GM18519 (cell line): ENCODE results near the gene RNF151.

Experiments
- ATAC-seq: cut with Tn5 transposase; IDR thresholded peaks from one replicate; pipeline ENCODE4 v1.9.1; 2021; ENCODE audit warnings: mild to moderate bottlenecking, moderate library complexity; ENCODE audit not compliant: unreplicated experiment, low FRiP score

The RNF151 gene

DNA sequence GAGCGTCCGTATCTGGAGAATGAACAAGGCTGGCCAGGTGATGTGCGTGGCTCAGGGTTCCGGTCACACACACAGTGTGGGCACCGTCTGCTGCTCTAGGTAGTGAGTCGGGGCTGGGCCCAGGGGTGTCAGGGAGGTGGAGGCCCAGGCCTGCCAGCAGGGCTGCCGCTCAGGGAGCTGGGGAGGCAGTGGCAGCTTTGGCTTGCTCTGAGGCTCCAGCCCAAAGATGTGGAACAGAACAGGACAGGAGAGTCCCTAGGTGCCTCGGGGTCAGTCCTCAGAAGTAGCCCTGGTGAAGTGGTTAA is 9.5 kb downstream of the RNF151 start:
- no peak for ATAC-seq

DNA sequence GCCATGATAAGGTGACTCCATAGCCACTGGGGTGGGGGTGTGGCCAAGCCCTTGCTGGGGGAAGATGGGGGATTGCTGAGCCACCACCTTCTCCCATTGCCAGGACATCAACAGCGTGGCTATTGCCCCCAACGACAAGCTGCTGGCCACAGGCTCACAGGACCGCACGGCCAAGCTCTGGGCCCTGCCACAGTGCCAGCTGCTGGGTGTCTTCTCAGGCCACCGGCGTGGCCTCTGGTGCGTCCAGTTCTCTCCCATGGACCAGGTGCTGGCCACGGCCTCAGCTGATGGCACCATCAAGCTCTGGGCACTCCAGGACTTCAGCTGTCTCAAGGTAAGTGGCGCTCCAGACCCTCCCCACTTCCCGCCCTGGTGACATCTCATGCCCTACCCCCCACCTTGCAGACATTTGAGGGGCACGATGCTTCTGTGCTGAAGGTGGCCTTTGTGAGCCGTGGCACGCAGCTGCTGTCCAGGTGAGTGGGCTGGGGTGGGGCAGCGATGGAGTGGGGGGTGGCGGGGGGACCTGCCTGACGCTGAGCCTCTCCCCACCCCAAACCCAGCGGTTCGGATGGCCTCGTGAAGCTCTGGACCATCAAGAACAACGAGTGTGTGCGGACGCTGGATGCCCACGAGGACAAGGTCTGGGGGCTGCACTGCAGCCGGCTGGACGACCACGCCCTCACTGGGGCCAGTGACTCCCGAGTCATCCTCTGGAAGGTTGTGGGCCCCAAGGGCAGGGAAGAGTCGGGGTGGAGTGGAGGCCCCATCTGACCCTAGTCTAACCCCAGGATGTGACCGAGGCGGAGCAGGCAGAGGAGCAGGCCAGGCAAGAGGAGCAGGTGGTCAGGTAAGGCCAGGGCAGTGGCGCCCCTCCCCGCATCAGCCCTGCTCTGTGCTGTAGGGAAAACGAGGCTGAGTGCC is 10.6 kb downstream of the RNF151 start:
- ATAC-seq: no peak

DNA sequence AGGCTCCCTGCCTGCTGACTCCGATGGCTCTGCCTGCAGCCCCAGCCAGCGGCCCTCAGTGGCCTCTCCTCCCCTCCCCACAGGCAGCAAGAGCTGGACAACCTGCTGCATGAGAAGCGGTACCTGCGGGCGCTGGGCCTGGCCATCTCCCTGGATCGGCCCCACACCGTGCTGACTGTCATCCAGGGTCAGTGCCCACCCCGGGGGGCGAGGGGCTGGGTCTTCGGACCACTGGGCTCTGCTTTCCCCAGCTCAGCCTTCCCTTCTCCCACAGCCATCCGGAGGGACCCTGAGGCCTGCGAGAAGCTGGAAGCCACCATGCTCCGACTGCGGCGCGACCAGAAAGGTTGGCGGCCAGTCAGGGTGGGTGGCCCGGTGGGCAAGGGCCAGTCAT is 11.2 kb downstream of the RNF151 start:
- ATAC-seq: no peak

DNA sequence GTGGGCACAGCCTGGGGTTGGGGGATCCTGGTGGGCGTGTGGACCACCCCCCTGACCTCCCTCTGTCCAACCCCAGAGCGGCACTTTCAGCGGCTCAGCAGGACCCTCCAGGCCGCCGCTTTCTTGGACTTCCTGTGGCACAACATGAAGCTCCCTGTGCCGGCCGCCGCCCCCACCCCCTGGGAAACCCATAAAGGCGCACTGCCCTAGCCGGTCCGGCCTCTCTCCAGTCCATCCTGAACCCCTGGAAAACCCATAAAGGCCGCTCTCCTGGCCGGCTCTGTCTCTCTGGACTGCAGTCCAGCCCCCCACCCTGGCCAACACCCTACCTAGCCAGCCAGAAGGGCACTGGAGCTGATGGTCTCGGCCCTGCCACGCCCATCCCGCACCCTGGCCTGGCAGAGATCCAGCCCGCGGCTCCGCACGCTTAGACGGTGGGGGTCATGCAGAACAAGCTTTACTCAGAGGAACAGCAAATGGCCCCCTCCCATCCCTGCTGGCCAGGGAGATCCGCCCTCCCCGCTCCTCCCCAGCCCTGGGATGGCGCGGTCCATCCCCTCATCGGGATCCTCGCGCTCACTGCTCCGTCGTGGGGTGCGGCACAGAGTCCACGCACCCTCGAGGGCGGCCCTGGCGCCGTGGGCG is 11.9 kb downstream of the RNF151 start:
- no peak for ATAC-seq

DNA sequence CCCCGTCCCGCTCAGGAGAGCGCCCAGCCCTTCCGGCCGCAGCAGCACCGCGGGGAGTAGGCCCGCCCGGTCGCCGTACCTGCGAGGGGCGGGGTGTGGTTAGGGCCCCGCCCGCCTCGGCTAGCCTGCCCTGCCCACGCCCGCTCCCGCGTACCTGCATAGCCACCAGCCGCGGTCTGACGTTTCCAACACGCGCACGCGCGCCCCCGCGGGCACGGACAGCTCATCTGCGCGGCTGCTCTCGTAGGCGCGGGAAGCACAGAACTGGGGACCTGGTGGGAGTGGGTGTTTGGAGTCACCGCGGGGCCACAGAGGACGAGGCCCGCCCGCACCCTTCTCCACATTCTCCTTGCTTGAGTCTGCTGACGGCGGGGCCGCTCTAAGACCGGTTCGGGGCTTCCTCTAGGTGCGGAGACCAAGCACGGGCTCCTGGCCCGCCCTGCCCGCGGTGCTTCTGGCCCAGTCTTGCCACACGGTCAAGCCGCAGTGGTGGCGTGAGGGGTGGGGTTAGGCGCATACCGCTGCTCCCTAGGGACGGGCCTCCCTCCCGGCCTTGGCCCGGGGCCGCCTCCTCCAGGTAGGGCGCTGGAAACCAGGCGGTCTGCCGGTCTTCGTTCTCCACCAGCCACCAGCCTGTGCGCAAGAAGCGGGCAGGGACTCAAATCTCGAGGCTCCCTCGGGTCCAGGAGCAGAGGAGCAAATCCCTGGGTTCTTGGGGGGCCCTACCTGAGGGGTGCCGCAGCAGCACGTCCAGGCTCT is 12.8 kb downstream of the RNF151 start:
- no peak for ATAC-seq

DNA sequence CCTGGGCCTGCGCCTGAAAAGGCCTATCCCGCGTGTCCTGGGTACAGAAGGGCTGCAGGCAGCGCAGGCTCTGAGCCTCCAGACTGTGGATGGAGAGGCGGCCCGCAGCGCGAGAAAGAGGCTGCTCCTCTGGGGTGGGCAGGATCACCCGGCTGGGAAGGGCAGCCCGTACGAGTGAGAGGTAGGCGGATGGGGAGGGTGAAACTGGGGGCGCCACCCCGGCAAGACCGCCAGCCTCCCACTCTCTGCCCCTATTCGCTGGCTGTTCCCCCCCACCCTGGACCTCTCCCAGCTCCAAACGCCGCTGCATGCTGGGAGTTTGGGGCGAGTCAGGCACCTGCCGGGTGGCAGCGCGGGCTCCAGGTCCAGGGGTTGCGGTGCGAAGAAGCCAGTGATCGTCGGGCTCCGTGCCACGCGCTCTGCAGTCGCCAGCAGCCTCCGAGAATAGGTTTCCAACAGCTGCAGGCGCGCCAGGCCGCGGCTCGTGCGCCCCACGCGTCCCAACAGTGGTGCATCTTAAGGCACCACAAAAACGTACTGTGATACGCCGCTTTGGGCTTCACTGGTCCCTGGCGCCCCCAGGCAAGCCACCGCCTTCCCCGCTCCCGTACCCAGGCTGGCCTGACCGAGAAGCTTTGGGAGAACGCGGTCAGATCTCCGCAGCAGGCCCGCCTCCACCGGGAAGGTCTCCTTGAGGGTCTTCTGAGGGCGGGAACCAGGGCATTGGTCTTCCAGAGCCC is 13.5 kb downstream of the RNF151 start:
- no peak for ATAC-seq

DNA sequence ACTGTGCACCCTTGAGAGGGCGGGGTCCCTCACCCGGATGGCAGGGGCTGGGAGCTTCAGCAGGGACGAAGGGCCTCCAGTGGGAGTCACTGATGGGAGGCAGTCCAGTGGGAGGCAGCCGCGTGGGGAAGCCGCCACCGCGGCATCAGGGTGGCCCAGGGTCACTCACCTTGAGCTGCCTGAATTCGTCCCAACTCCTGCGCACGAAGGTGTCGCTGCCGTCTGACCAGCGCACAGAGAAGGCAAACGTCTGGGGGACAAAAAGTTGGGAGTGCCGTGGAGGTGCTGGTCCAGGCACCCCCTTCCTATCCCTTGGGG is 14.1 kb downstream of the RNF151 start:
- ATAC-seq: no peak

DNA sequence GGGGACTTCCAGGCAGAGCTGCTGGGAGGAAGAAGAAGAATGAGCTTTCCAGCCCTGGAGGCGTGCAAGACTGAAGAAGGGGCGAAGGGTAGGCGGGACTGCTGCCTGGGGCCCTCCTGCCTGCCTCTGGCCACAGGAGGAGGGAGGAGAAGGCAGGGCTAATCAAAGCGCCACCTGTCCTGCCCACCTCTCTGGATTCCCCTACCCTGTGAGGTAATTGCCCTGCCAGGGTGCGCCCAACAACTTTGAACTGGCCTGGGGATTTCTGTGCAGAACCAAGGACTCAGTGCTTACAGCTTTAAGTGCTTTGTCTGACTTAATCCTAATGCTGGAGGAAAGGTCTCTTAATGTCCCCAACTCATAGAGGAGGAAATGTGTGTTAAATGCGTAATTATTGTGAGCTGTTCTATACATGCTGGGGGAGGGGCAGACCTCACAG is 14.8 kb downstream of the RNF151 start, which contains the start of gene NOXO1:
Gene NOXO1, minus strand, starts transcription at position 72 of the 439 bp plus-strand sequence. CDS start 290 bp downstream, outside the sequence.
- no peak for ATAC-seq

DNA sequence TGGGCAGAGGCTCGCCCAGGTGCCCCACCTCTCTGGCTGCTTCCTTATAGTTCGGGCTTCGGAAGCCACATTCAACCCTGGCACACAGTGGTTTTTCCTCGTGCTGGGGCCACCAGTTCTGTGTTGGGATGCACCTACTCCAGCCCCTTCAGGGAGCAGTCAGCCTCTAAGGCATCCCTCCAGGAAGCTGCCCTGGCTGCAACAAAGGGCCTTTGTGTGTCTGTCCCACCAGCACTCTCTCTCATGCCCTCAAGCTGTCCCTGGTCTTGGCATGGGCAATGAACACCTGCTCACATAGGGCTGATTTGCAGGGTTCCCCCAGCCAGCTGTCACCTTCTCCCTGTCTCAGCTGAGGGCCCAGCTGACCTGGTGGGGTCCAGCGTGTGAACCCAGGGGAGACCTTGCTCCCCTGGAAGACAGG is 15.4 kb downstream of the RNF151 start:
- no peak for ATAC-seq

DNA sequence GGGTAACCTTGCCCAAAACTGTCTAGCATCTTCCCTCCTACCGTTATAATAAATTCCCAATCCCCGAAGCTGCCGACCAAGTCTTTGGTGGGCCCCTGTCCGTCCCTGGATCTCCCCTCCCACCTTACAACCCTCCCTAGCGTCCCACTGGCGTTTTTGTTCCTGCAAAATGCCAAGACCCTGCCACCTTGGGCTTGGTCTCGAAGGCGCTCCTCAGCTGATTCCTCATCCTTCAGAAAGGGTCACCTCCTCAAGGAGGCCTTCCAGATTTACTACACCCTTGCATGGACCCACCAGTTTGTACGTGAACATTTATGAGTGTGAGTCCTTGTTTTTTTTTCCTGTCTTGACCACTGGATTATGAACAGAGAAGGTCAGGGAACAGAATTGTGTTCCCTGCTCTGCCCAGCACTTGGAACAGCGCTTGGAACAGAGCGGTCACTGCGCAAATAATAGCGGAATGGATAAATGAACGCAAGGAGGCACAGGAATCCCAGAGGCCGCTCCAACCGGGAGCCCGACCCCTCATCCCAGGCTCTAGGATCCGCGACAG is 16.4 kb downstream of the RNF151 start:
- ATAC-seq: no peak

DNA sequence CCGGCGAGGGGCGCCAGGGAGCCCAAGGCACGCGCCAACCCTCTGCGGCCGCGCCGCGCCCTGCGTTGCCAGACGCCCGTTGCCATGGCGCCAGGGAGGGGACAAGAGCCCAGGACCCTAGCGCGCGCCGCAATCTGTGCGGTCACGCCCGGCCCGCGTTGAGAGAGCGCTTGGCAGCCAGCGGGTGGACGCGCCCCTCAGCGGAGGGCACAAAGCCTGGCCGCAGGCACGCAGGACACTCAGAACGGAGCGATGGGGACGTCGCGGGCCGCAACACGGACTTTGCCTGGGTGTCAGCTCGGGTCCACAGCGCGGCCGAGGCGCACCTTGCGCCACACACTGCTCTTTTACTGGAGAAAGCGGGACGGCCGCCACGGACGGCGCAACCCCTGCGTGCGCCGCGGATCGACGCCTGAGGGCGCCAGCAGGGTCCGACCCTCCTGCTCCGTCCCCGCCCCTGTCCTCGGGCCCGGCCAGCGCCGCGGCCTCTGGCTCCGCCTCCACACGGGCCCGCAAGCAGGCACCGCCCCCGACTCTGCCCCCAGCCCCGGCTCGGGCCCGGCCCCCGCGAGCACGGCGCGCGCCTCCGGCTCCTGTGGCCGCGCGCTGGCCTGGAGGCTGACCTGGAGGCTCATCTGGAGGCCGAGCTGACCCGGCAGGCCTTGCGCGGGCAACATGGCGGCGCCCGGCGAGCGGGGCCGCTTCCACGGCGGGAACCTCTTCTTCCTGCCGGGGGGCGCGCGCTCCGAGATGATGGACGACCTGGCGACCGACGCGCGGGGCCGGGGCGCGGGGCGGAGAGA is 17.1 kb downstream of the RNF151 start, which contains the start of gene GFER:
Gene GFER, plus strand, starts transcription at position 650 of the 803 bp plus-strand sequence. Its CDS starts 26 bp downstream, at position 676.
- ATAC-seq: peak; percentile 50

DNA sequence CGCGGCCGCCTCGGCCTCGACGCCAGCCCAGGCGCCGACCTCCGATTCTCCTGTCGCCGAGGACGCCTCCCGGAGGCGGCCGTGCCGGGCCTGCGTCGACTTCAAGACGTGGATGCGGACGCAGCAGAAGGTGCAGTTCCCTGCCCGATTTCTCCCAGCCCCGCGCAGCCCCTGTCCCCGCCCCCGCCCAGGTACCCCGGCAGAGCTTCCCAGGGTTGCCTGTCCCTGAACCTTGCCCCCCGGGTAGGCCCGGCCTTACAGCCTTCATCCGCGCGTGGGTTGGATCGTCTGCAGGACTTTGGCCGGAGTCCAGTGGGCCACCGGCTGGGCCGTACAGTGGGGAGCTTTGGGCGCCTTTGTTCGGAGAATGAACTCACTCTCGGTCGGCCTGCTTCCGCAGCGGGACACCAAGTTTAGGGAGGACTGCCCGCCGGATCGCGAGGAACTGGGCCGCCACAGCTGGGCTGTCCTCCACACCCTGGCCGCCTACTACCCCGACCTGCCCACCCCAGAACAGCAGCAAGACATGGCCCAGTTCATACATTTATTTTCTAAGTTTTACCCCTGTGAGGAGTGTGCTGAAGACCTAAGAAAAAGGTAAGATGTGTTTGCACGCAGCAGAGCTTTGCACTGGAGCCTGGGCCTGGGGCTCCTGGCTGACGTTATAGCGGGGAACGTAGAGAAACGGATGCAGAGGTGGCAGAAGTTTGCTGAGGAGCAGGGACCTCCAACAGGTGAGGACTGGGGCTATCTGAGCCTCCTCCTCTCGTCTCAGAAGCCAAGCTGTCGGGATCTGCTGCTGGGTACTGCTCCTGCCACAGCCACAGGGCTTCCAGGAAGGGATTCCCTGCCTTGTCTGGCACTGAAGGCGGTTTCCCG is 17.9 kb downstream of the RNF151 start:
- ATAC-seq: no peak

DNA sequence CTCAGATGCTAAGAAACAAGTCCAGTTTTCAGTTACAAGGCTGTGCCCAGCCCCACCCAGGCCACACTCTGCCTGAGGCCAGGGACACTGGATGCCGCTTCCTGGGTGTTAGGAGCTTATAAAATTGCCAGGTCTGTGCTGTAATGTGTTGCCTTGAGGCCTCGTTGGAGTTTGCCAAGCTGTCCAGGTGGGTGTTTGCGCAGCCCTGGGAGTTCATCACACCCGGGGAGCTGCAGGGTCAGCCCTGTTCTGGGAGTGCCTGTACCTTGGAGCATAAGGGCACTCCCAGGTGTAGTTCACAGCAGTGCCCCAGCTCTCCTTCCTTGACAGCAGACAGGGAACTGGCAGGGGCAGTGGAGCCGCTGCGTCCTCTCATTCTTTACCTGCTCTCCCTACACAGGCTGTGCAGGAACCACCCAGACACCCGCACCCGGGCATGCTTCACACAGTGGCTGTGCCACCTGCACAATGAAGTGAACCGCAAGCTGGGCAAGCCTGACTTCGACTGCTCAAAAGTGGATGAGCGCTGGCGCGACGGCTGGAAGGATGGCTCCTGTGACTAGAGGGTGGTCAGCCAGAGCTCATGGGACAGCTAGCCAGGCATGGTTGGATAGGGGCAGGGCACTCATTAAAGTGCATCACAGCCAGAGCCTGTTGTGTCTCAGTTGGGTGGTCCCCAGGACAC is 19.0 kb downstream of the RNF151 start:
- no peak for ATAC-seq

DNA sequence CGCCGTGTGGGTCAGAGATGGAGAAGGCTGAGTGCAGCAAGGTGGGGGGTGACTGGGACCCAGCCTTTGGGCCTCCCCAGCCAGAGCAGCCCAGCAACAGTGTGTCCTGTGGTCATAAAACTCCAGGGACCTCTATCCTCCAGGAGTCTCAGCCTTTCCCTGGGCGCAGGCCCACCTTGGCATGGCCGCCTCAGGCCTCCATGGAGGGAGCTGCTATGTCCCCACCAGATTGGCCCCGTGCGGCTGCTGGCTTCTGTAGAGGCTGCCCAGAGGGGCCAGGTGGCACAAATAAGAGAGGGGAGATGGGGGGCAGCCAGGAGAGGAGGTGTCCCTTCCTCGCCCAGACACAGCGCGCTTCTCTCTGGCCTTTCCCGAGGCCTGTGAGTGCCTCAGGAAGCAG is 20.5 kb downstream of the RNF151 start:
- ATAC-seq: no peak

DNA sequence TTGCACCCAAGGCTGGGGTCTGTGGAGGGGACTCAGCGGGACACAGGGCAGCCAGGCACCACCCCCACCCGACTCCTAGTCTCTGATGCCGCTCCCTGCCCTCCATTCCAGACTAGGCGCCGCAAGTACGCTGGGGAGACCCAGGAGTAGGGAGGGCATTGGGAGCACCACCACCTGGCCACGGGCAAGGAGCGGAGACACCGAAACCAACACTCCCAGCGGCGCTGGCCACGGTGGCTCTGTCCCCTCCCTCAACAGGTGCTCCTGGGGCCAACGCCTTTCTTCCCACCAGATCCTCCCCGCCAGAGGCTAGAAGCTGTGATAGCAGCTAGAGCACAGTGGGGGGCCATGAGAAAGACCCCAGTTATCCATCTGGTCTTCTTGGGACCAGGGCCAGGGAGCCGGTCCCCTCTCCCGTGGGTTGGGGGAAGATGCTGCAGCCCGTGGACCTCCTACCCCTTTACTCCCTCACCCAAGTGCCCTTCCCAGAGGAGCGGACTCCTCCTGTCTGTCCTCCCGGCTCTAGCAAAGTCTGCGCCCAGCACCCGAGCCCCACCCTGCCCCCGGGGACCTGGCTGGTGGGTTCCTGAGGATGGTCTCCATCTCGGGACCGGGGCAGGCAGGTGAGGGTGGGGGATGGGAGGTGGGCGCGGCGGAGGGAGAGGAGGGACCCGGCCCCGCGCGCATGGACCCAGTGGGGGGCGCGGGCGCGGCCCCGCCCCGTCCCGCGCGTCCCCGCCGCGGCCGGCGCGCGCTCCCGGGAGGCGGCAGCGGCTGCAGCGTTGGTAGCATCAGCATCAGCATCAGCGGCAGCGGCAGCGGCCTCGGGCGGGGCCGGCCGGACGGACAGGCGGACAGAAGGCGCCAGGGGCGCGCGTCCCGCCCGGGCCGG is 22.8 kb downstream of the RNF151 start, which contains the start of gene SYNGR3:
Gene SYNGR3, plus strand, starts transcription at position 762 of the 892 bp plus-strand sequence. CDS start 133 bp downstream, outside the sequence.
- no peak for ATAC-seq

DNA sequence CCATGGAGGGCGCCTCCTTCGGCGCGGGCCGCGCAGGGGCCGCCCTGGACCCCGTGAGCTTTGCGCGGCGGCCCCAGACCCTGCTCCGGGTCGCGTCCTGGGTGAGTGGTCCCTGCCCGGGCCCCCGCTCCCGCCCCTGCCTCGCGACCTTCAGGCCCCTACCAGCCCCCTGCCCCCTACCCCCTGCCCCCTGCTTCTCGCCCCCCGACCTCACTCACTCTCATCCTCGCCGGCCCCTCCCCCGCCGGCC is 23.4 kb downstream of the RNF151 start:
- no peak for ATAC-seq
